Islet of Langerhans (tissue), 1 donor: ENCODE results near the gene NAALADL2.
"Not testable (repeated sequence)": the region's sequence is repeated elsewhere in the genome, so short reads cannot be mapped to it uniquely, and the experiment has no call there.

ENCODE experiments used
- FAIRE-seq: peaks from one replicate; lab custom pipeline; 2011; peaks lifted over from hg19 to GRCh38; lab: Jason Lieb, UNC

NAALADL2 gene

DNA sequence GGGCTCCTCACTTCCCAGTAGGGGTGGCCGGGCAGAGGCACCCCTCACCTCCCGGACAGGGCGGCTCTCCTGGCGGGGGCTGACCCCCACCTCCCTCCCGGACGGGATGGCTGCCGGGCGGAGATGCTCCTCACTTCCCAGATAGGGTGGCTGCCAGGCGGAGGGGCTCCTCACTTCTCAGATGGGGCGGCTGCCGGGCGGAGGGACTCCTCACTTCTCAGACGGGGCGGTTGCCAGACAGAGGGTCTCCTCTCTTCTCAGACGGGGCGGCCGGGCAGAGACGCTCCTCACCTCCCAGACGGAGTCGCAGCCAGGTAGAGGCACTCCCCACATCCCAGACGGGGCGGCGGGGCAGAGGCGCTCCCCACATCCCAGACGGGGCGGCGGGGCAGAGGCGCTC is 273.6 kb downstream of the NAALADL2 start:
- FAIRE-seq, result not testable (repeated sequence)

DNA sequence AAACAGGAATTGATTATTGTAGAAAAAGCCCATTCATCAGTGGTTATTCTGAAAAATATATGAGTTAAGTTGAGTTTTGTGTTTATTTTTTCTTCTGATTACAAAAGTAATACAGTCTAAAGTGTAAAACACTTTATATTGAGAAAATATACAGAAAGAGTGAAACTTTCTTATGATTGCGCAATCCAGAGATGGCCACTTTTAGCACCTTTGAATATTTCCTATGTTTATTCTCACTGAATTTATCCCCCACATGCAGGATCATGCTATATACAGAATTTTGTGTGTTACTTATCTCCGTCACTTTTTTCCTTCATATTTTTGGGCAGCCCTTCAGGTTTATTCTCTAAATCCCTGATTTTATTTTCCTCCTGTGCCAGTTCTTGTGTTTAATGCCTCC is 285.2 kb downstream of the NAALADL2 start:
- FAIRE-seq, result no peak

- no peak for FAIRE-seq
These were observed 287.1 kb downstream of the NAALADL2 start for GRCh38 chr3:175146258-175146657.

- FAIRE-seq, result peak; percentile 17
These were observed 290.5 kb downstream of the NAALADL2 start for GRCh38 chr3:175149675-175150074.

GRCh38 chr3:175150812-175151401 is 291.8 kb downstream of the NAALADL2 start:
- FAIRE-seq, result no peak

DNA sequence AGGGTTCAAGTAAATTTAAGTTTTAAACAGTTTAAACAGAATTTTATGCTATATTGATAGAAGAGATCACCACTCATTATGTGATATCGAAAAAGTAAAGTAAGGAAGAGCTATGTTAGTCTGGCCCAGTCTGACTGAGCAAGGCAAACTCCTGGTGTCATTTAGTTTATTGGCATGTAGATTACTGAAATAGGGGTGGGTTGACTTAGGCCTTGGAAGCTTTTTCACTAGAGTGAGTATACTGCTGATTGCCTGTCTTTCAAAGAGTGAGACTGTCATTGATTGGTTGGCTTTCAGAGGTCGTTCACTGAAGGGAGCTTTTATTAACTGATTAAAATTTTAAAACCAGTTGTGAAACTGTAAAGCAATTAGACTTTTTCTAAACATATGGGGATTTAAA is 294.5 kb downstream of the NAALADL2 start:
- no peak for FAIRE-seq

GRCh38 chr3:175155172-175155571 is 296.0 kb downstream of the NAALADL2 start:
- no peak for FAIRE-seq

DNA sequence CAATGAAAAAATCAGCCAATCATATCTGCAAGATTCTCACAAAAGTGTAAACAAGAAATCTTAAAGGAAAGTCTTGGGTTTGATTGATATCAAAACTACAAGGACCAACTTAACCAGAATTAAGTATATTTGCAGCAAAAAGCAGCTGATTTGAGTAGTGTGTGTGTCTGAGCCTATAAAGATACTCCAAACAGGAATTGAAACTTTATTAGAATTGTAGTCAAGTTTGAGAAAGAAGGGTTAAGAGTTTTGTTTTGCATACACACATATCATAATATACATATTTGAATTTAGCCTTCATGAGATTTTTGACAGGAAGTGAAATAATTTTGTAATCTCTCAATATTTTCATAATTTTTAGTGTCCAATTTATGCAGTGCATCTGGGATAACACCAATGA is 300.1 kb downstream of the NAALADL2 start:
- no peak for FAIRE-seq

- no peak for FAIRE-seq
These were observed 302.2 kb downstream of the NAALADL2 start for GRCh38 chr3:175161291-175161690.

- no peak for FAIRE-seq
These were observed 304.6 kb downstream of the NAALADL2 start for GRCh38 chr3:175163686-175164085.

DNA sequence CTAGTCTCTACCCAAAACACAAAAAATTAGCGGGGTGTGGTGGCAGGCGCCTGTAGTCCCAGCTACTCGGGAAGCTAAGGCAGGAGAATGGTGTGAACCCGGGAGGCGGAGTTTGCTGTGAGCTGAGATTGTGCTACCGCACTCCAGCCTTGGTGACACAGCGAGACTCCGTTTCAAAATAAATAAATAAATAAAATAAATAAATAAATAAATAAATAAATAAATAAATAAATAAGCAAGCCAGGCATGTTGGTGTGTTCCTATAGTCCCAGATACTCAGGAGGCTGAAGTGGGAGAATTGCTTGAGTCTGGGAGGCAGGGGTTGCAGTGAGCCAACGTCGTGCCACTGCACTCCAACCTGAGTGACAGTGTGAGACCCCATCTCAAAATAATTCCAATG is 314.0 kb downstream of the NAALADL2 start:
- FAIRE-seq, result not testable (repeated sequence)

GRCh38 chr3:175176556-175176955 is 317.4 kb downstream of the NAALADL2 start:
- FAIRE-seq, result no peak

- FAIRE-seq, result no peak
These were observed 319.9 kb downstream of the NAALADL2 start for GRCh38 chr3:175179055-175179454.

- FAIRE-seq, result no peak
These were observed 325.3 kb downstream of the NAALADL2 start for GRCh38 chr3:175184392-175184791.

- FAIRE-seq, result peak; percentile 76
These were observed 326.8 kb downstream of the NAALADL2 start for GRCh38 chr3:175185903-175186302.

GRCh38 chr3:175186511-175186910 is 327.4 kb downstream of the NAALADL2 start:
- peak; percentile 80 for FAIRE-seq

GRCh38 chr3:175187586-175187985 is 328.5 kb downstream of the NAALADL2 start:
- no peak for FAIRE-seq

GRCh38 chr3:175192536-175192935 is 333.4 kb downstream of the NAALADL2 start:
- peak; percentile 21 for FAIRE-seq

GRCh38 chr3:175193815-175194518 is 334.8 kb downstream of the NAALADL2 start:
- FAIRE-seq, result peak; percentile 79

GRCh38 chr3:175198991-175199783 is 340.1 kb downstream of the NAALADL2 start:
- FAIRE-seq, result no peak

DNA sequence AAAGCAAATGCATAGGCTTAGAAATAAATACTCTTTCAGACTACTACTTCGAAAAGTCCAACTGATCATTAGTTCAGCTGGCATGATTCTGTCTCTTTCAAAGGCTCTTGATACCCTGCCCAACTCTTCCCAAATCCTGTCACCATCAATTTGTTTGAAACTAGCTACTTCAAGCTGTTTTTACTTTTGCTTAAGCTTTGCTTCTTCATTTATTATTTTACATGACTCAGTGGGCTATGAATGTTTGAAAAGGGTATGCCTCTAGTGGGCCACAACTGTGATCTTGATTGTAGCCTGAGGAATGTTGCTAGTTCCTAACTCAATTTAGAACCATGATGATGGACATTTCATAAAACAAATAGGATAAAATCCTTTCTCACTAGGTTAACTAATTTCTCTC is 340.8 kb downstream of the NAALADL2 start:
- FAIRE-seq, result no peak

GRCh38 chr3:175200391-175201095 is 341.4 kb downstream of the NAALADL2 start:
- FAIRE-seq, result no peak

GRCh38 chr3:175207361-175207760 is 348.2 kb downstream of the NAALADL2 start:
- no peak for FAIRE-seq
